CD4-positive, alpha-beta T cell treated with Interleukin-6 at 100 ng/mL for 8 hours (primary cell): Measurements from ENCODE around the gene PLCB4.

Source experiments
- DNase-seq: peaks from one replicate; pipeline ENCODE4 v3.0.0-alpha.2; 2020; ENCODE audit warnings: mixed read lengths, low spot score

The PLCB4 gene

DNA sequence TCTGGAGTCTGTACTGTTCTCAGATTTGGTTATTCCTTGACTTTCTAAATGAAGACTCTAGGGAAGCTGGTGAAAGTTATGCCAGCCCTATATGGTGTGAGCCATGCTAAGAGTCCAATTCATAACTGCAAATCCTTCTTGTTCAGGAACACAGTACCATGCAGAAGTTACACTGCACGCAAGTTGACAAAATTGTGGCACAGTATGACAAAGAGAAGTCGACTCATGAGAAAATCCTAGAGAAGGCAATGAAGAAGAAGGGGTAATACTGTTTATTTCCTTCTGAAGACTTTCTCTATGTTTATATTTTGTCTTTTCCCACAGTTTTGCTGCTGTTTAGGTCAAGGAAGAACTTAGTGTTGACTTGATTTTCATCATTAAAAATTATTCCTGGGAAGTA is 384.3 kb downstream of the PLCB4 start:
- DNase-seq: no peak

GRCh38 chr20:9454791-9455190 is 385.9 kb downstream of the PLCB4 start:
- DNase-seq: no peak

DNA sequence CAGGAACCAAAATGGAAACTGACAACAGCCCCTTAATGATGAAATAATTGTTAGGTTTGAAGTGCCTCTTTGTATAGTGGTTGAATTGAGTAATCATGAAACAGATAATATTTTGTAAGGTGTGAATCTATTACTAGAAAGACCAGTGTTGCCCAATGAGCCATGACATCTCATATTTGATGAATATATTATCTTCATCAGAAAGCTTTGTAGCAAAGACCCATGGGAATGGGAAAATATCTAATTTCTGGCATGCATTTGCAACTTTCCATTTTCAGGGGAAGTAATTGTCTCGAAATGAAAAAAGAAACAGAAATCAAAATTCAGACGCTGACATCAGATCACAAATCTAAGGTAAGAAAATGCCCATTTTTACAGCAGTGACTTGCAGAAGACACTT is 388.2 kb downstream of the PLCB4 start:
- DNase-seq: no peak

GRCh38 chr20:9458138-9458796 is 389.4 kb downstream of the PLCB4 start:
- DNase-seq: no peak

DNA sequence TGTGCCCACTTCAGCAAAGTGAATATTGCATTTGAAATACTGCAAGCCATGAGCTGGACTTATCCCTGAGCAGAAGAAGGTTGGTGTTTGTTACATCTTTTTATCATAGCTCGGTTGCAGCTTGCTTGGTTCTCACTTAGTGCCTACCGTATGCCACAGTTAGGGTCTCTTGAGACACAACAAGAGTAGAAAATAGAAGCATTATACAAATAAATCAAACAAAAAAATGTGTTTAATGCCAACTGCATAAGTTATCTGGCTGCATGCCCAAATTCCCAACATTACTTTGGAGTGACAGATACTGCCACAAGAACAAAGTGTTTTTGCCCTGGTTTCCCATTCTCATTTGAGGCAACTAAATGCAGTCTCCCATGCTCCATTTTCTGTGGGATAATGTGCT is 391.6 kb downstream of the PLCB4 start:
- DNase-seq: no peak

GRCh38 chr20:9467995-9468394 is 399.1 kb downstream of the PLCB4 start:
- no peak for DNase-seq

GRCh38 chr20:9474835-9475415 is 406.0 kb downstream of the PLCB4 start:
- no peak for DNase-seq

DNA sequence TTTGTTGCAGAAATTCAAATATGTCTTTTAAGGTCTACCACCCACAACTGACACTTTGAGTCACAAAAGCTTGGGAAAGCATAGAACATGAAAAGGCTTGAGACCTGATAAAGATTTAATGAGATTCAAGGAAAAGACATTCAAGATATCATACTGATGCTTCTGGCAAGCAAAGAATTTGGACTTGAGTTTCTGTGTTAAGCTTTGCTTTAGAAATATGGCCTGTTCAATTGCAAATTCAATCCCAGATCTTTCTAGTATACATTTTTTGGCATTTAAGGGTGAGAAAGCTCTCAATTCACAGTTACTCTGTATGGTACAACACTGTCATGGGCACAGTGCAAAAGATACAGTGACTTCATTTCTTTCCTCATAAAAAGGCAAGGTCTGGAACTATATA is 406.6 kb downstream of the PLCB4 start:
- DNase-seq: no peak

DNA sequence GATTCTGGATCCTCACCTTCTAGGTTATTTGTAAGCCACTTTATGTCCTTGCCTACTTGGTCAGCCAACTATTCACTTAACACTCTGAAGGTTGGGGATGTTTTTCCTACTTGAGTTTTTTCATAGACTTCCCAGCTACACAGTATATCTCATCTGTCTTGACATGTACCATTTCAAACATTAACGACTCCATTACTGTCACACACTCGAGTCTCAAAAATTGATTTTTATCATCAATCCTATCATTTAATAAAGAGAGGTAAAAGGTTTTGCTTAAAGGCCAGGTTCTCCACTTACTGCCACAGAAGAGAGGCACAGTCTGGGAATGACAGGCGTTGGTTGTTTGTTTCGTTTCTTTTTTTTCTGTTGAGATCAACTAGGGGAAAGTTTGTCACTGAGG is 407.3 kb downstream of the PLCB4 start:
- DNase-seq: no peak

DNA sequence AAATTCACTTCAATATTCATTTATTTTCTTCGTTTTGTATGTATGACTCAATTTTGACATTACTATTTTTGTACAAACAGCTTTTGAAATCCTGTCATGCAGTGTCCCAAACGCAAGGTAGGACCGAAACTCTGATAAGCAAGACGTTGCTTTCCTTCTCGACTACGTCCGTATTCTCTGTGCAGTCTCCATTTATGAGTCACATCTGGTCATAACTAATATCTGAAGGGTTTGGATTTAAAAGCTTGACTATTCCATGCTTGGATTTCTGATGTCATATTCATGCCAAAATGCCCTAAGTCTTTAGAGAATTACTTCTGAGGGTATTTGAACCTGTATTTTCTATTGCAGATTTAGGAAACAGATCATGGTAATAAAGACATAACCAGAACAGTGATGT is 407.8 kb downstream of the PLCB4 start:
- no peak for DNase-seq

- no peak for DNase-seq
Observed at GRCh38 chr20:9478771-9479170, 409.9 kb downstream of the PLCB4 start.

DNA sequence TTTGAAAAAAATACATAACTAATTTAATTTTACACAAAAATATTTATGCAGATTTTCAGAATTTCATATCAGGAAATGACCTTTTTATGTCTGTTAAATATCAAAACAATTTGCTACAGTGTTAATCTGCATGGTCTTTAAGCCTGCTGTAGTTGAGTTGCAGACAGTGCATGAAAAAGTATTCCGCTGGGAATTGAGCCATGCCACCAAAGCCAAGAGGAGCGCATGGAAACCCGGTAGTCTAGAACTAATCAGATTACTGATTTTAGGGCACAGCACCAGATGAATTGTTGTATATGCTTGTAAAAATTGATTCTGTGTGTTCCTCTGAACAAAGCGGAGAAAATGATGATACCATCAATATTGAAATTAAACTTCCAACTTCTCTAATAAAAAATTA is 411.2 kb downstream of the PLCB4 start:
- no peak for DNase-seq

- no peak for DNase-seq
Observed at GRCh38 chr20:9482180-9482579, 413.3 kb downstream of the PLCB4 start.

DNA sequence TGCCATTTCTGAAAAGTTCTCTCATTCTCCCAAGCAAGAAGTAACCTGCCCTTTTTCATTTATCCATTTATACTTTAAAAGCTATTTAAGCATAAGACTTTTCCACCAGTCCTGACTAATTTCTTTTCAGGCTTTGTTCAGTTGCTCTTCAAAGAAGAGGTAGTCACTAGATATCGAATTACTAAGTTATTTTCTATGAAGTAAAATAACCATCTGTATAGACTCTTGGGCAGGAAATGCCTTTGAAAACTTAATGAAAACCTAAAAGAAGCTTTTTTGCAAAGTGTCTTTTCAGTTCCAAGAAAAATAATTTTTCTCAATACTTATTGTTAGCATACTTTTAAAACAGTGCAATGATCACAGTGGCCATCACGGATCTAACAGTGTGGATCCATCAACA is 414.2 kb downstream of the PLCB4 start:
- no peak for DNase-seq

DNA sequence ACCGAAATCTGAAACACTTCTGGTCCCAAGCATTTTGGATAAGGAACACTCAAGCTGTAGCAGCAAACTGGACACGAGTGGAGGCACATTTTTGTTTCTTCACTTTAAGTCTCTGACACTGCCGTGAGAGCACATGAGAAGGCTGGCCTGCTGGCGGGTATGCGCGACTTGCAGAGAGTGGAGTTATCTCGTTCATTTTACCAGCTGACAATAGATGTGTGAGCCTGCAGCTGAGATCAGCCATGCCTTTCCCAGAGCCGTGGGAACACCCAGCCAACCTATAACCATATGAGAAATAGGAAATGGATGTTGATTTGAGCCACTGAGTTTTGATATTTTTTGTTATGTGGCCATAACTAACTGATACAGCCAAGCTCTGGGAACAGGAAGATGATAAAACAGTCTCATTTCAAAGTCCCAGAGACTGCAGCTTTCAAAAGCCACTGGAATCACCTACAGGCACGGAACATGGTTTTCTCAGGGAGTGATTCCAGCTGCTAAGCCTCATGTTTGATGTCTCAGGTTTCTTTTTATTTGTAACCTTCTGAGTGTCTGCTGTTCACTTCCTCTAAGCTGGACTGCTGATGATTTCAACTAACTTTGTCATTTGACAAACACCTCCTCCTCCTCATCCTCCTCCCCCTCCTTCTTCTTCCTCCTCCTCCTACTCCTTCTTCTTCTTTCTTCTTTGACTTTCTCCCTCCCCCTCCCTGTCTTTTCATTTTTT is 416.9 kb downstream of the PLCB4 start:
- DNase-seq: no peak

- DNase-seq: no peak
Observed at GRCh38 chr20:9487231-9487630, 418.3 kb downstream of the PLCB4 start.

- no peak for DNase-seq
Observed at GRCh38 chr20:9488063-9488462, 419.2 kb downstream of the PLCB4 start.

DNA sequence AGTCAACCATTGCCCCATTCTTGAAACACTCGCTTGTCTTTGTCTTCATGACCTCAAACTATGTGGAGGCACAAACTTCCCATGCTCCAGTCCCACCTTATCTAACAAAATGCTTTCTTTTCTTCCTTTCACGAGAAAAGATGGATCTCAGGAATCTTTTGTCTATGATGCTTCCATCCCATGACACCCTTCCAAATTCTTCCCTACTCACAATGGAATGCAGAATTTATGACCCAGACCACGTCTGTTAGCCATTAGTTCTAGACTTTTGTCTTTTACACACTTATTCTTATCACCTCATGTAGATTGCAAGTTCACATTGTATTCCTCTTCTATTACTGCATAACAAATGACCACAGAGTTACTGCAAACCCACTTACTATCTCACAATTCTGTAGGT is 421.3 kb downstream of the PLCB4 start:
- DNase-seq: no peak

- no peak for DNase-seq
Observed at GRCh38 chr20:9490631-9491030, 421.7 kb downstream of the PLCB4 start.

- no peak for DNase-seq
Observed at GRCh38 chr20:9491324-9491723, 422.4 kb downstream of the PLCB4 start.

DNA sequence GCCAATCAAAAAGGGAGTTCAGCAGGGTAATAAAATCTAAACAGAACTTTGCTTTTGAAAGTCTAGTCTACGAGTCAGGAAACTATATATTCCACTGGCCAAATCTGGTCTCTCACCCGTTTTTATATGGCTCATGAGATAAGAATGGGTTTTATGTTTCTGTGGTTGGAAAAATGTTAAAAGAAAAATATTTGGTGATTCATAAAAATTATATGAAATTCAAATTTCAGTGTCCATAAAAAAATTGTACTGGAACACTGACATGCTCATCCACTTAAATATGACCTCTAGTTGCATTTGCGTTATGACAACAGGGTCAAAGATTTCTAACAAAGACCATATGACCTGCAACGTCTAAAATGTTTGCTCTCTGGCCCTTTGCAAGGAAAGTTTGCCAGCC is 423.2 kb downstream of the PLCB4 start:
- no peak for DNase-seq

GRCh38 chr20:9493803-9494202 is 424.9 kb downstream of the PLCB4 start:
- no peak for DNase-seq

DNA sequence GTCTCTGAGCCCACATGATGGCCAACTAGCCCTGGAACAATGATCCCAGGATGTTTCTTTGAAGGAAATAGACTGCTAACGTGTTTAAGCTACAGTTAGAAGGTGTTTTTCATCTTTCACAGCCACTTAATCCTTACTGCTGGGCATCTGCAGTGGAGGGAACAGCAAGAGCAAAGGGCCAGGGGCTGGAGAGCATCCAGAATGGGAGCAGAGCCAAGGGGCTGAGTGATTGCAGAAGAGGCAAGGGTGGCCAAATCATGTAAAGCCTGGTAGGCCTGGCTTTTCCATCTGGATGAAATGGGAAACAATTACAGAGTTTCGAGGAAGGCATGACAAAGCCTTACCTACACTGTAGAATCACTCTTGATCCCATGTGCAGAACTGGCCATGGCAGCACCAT is 426.8 kb downstream of the PLCB4 start:
- no peak for DNase-seq

DNA sequence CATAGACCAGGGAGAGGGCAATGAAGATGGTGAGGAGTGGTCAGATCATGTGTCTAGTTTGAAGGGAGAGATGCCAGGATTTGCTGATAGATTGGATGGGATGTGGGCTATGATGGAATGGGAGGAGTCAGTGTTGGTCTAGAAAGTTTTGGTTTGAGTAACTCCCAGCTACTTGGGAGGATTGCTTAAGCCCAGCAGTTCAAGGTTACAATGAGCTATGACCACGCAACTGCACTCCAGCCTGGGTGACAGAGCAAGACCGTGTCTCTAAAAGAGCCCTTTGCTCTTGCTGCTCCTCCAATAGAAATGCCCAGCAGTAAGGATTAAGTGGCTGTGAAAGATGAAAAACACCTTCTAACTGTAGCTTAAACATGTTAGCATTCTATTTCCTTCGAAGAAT is 427.3 kb downstream of the PLCB4 start:
- DNase-seq: no peak
